Measurements from ENCODE around the gene LSM3.
"Not testable (repeated sequence)": the region's sequence is repeated elsewhere in the genome, so short reads cannot be mapped to it uniquely, and the experiment has no call there.

- TF ChIP-seq CTCF, POLR2A (IDR thresholded peaks at IDR 0.05): not testable (repeated sequence)
Measured at GRCh38 chr3:14226351-14226750, 47.7 kb downstream of the LSM3 start.
